Stimulated activated naive CD4-positive, alpha-beta T cell (primary cell): Measurements from ENCODE around the gene OOSP1.
"Not testable (repeated sequence)": the region's sequence is repeated elsewhere in the genome, so short reads cannot be mapped to it uniquely, and the experiment has no call there.

Experiments used
- DNase-seq, 6 experiments: peaks; one replicate each; lab custom pipeline; 2025; lab: John Stamatoyannopoulos, UW

Gene OOSP1

DNA sequence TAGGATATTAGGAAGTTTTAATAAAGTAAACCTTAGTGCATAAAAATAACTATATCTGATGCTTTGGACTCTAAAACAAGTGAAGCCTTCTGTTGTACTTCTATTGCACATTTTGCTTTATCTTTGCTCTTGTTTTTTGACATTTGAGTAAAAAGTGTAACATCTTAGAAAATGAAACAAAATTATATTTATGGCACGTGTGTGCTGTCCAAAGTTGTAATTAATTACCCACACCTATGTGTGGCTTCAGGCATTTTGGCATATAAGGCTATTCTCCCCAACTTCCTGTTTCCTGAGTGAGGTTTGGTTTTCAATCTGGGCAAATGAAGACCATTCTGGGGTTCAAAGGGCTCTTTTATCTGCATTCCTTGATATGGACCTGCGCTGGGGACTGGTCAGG, at the start of gene OOSP1:
Gene OOSP1, plus strand, starts transcription at position 301 of the 400 bp plus-strand sequence. Its CDS starts 23 bp downstream, at position 324.
- DNase-seq: no peak

- DNase-seq: no peak
Measured at GRCh38 chr11:59891781-59892181, 46.5 kb upstream of the OOSP1 start.

GRCh38 chr11:59894616-59895015, 43.6 kb upstream of the OOSP1 start:
- no peak for DNase-seq

GRCh38 chr11:59898046-59898445, 40.2 kb upstream of the OOSP1 start:
- no peak for DNase-seq

- DNase-seq: no peak
Measured at GRCh38 chr11:59898650-59899049, 39.6 kb upstream of the OOSP1 start.

GRCh38 chr11:59899532-59899931, 38.7 kb upstream of the OOSP1 start:
- no peak for DNase-seq

- DNase-seq: no peak
Measured at GRCh38 chr11:59900366-59901126, 37.7 kb upstream of the OOSP1 start.

GRCh38 chr11:59901306-59901705, 36.9 kb upstream of the OOSP1 start:
- no peak for DNase-seq

DNA sequence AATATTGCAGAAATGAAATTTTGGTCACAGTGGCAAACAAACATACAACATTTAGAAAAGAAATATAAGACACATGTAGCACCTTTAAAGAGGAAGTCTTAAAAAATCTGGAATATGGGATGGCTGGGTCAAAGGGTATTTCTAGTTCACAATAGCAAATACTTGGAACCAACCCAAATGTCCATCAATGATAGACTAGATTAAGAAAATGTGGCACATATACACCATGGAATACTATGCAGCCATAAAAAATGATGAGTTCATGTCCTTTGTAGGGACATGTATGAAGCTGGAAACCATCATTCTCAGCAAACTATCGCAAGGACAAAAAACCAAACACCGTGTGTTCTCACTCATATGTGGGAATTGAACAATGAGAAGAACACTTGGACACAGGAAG, 34.7 kb upstream of the OOSP1 start:
- DNase-seq: not testable (repeated sequence)

DNA sequence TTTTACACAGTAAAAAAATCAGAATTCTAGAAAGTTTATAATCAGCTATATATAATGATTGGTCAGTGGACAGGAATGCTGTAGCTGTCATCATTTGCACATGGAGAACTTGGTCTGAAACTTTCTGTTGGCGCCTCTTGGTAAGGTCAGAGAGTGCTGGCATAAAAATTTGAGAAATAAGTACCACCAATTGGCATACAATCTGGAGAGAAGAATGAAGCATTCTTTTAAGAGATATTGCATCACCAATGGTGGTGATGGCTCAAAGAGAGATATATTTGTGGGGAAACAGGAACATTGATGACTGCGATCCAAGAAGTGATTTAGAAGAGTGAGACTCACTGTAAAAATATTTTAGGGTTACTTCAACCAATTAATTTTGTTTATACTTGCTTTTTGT, 19.8 kb upstream of the OOSP1 start:
- DNase-seq: no peak

GRCh38 chr11:59918987-59919589, 19.1 kb upstream of the OOSP1 start:
- no peak for DNase-seq

GRCh38 chr11:59923813-59924212, 14.4 kb upstream of the OOSP1 start:
- peak in 1 of 6 experiments; percentile 2 for DNase-seq

GRCh38 chr11:59931688-59932087, 6.5 kb upstream of the OOSP1 start:
- DNase-seq: no peak

DNA sequence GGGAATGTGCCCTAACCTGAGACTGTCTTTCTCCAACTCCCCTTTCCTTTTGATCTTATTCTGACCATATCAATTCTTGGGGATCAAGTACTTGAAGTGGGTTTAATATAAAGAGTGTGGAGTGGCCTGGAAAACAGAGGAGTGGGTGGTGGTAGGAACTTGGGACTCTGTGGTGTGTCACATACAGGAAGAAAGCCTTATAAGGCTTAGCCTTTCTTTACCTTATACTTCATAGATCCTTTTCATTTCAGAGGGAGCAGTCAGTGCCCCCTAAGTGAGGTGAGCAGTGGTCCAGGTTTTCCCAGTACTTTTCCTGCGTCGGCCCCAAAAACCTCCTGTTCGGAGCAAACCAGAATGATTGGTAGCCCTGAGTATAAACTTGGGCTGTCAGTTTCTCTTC, 486 bp downstream of the OOSP1 start:
- no peak for DNase-seq

DNA sequence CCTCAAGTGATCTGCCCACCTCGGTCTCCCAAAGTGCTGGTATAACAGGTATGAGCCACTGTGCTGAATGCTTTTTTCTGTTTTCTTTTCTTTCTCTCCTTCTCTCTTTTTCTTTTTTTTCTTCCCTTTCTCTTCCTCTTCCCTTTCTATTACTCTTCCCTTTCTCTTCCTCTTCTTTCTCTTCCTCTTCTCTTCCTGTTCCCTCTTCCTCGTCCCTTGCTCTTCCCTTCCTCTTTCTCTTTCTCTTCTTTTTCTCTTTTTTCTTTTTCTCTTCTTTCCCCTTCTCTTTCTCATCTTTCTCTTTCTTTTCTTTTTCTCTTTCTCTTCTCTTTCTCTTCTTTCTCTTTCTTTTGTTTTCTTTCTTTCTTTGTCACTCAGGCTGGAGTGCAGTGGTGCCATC, 1.2 kb downstream of the OOSP1 start:
- DNase-seq: no peak

GRCh38 chr11:59941091-59941490, 2.9 kb downstream of the OOSP1 start:
- no peak for DNase-seq

DNA sequence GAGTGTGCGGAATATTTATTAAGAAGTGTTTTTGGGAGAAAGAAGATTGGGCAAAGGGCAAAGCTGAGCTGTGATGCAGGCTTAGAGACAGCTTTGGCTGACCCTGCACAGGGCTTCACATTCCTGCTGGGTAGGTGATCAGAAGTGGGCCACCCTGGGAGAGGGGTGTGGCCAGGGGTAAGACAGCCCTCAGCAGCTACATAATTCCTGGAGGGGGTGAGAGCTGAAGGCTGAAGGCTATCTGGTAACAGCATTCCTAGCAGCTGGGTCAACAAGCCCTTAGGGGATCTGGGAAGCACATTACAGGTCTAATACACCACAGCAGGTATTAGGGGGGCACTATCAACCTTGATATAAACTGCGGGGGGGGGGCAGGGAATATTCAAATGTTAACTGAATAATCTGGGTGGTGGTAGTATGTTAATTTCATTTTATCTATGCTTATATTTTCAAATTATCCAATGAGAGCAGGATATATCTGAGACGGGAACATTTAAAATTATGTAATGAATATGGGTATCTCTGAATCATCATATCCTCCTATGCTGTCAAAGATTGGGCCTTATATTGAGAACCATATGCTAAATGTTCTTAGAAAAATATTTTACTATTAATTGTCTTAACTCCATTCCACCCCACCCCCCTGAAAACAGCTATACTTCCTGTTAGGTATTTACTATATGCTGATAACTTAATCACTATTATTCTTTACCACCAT, 5.9 kb downstream of the OOSP1 start:
- DNase-seq: no peak

- DNase-seq: no peak
Measured at GRCh38 chr11:59944720-59945119, 6.5 kb downstream of the OOSP1 start.

DNA sequence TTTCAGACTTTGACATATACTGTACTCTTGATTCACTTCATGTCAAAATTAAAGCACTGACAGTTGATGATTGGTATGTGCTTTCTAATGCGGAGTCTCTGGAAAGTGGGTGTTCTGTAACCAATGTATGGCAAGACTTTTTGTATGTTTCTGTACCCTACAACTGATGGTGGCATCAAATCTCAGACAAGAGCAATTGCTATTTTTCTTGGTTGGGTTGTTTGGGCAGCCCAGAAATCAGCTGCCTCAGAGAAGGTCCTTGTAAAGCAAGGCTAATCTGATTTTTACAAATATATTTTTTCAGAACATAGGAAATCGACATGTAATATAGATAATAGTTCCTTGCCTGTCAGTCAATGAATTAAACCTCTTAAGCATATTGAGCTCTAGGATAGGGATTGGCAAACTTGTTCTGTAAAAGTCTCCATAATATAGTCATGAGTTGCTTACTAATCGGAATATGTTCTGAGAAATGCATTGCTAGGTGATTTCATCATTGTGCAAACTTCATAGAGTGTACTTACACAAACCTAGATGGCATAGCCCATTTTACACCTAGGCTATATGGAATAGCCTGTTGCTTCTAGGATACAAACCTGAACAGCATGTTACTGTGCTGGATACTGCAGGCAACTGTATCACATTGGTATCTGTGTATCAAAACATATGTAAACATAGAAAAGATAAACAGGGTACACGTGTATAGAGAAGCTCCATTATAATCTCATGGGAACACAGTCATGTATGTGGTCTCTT, 15.4 kb downstream of the OOSP1 start:
- no peak for DNase-seq

- no peak for DNase-seq
Measured at GRCh38 chr11:59954219-59954847, 16.1 kb downstream of the OOSP1 start.

DNA sequence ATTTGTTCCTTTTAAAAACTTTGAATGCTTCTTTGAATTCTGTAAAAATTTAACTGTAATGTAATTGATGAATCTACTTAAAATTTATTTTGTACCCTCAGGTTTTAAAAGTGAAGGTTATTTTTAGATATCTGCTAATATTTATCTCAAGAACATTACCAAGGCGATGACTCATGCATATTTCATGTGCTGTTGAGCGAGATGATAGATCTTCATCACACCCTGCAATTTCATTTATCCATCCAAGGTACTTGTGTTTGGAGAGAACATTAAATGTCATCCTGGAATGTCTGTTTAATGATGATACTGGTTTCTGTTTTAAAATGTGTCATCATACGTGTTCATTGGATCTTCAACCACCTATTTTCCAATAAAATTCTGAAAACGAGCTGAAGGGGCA, 18.9 kb downstream of the OOSP1 start:
- DNase-seq: no peak
